Heart left ventricle (tissue), 13 donors: ENCODE data around the gene RAB12.

Experiments
- CTCF ChIP-seq, 12 donors: fragments of 200-600 bp; sonication (generic) in 4 of 12; IDR thresholded peaks; one replicate each; pipeline versions ENCODE4 v1.5.0 to v1.8.0; 2018 to 2022; ENCODE audit warnings: antibody characterized with exemption in 12 of 12, mild to moderate bottlenecking in 5 of 12
- POLR2A ChIP-seq, 2 donors: fragments of 450-650 bp; IDR thresholded peaks; one replicate each; pipeline ENCODE4 v1.6.1; 2017; ENCODE audit warnings: antibody characterized with exemption in 2 of 2, mild to moderate bottlenecking in 2 of 2, moderate library complexity in 2 of 2
- donor health status: ischemic (EF 13 %, LVEDD 7.1; RV severe dilation, severe dysfunction).
- donor health status: DM: no; HTN: yes; CAD: no.
- donor health status: DM: no; HTN: no; CAD: no.
- donor health status: ischemic (EF 25% LVEDD 6.9; RV normal size, moderate dysfunction).
- donor health status: ischemic (EF 25% LVEDD 5.7; RV mildly dilated, moderate dysfunction).
- donor health status: ischemic (EF 35%, LVEDD 5.7; RV mildly dilated, moderate dysfunction).
- donor health status: nonischemic (EF 11% LVEDD 7.7; RV severe dilation, severe dysfunction).
- donor health status: DM: yes; HTN: yes; CAD: no.
- donor health status: PGD.
- donor health status: ischemic (EF 29% LVEDD 5.4; RV normal size, mild dysfunction).
- donor health status: nonischemic (EF 23%, LVEDD 6.1; RV moderate dilation, normal function).

- TF ChIP-seq CTCF (IDR thresholded peaks at IDR 0.05) (no peak), POLR2A (IDR thresholded peaks at IDR 0.05) (no peak)
These were observed 76.6 kb downstream of the RAB12 start for GRCh38 chr18:8685914-8686216.
